Loucy (cell line): ENCODE measurements around the gene TSHR.

Experiments used
- H2AFZ ChIP-seq: fragments of 200-600 bp; sonication (generic); 2 replicates; pipeline ENCODE4 v1.6.0; 2016; ENCODE audit warnings: antibody characterized with exemption, mild to moderate bottlenecking, low read length, moderate library complexity
- H3F3A ChIP-seq: fragments of 200-600 bp; 2 replicates; pipeline ENCODE4 v1.6.0; 2016; ENCODE audit warnings: antibody characterized with exemption, low read depth, mild to moderate bottlenecking
- H3K27me3 ChIP-seq: fragments of 200-600 bp; sonication (generic); 2 replicates; pipeline ENCODE4 v1.6.1; 2014; ENCODE audit warnings: low read length, mild to moderate bottlenecking; ENCODE audit not compliant: insufficient read depth, poor library complexity, severe bottlenecking
- H3K36me3 ChIP-seq: fragments of 200-600 bp; sonication (generic); 2 replicates; pipeline ENCODE4 v1.6.1; 2016; ENCODE audit warnings: low read length; ENCODE audit not compliant: insufficient read depth
- H3K4me1 ChIP-seq: fragments of 200-600 bp; sonication (generic); 2 replicates; pipeline ENCODE4 v1.5.1; 2014; ENCODE audit warnings: low read length, mild to moderate bottlenecking; ENCODE audit not compliant: insufficient read depth, poor library complexity, severe bottlenecking
- H3K4me2 ChIP-seq: fragments of 200-600 bp; sonication (generic); 2 replicates; pipeline ENCODE4 v1.6.0; 2014; ENCODE audit warnings: antibody characterized with exemption, low read length, low read depth, mild to moderate bottlenecking; ENCODE audit not compliant: poor library complexity, severe bottlenecking
- H3K4me3 ChIP-seq: fragments of 200-600 bp; sonication (generic); 2 replicates; pipeline ENCODE4 v1.5.1; 2014; ENCODE audit warnings: low read length, mild to moderate bottlenecking, mixed read lengths; ENCODE audit not compliant: poor library complexity, severe bottlenecking
- H3K79me2 ChIP-seq: fragments of 200-600 bp; sonication (generic); 2 replicates; pipeline ENCODE4 v1.6.1; 2014; ENCODE audit warnings: low read length; ENCODE audit not compliant: insufficient read depth
- H3K9ac ChIP-seq: fragments of 200-600 bp; sonication (generic); 2 replicates; pipeline ENCODE4 v1.6.0; 2014; ENCODE audit warnings: mild to moderate bottlenecking, low read depth, low read length, moderate library complexity; ENCODE audit not compliant: poor library complexity, severe bottlenecking
- H3K9me2 ChIP-seq: fragments of 200-600 bp; sonication (generic); replicated peaks from 2 replicates; pipeline ENCODE4 v1.6.1; 2016; ENCODE audit warnings: low read depth, low read length, mixed read lengths
- H3K9me3 ChIP-seq: fragments of 200-600 bp; sonication (generic); 2 replicates; pipeline ENCODE4 v1.6.1; 2014; ENCODE audit warnings: mild to moderate bottlenecking, antibody characterized with exemption, low read length, low read depth; ENCODE audit not compliant: insufficient read depth
- H4K20me1 ChIP-seq: fragments of 200-600 bp; sonication (generic); 2 replicates; pipeline ENCODE4 v1.6.0; 2014; ENCODE audit warnings: antibody characterized with exemption, low read length, mild to moderate bottlenecking; ENCODE audit not compliant: insufficient read depth, poor library complexity, severe bottlenecking
- CTCF ChIP-seq: fragments of 200-600 bp; sonication (generic); conservative IDR thresholded peaks from 2 replicates; pipeline ENCODE4 v1.5.1; 2014; ENCODE audit warnings: mild to moderate bottlenecking, antibody characterized with exemption, low read length
- EZH2phosphoT487 ChIP-seq: fragments of 200-600 bp; IDR thresholded peaks from 2 replicates; pipeline ENCODE4 v1.6.1; 2018; ENCODE audit warnings: antibody characterized with exemption, mild to moderate bottlenecking, moderate library complexity, borderline replicate concordance

The TSHR gene

GRCh38 chr14:81085596-81085995 is 130.2 kb downstream of the TSHR start:
- no peak overlapping the region for H2AFZ ChIP-seq
- H3K4me2 ChIP-seq = no peak overlapping the region
- no peaks in the 10 kb centered on the region for H3K9me3 ChIP-seq
- H3K9ac ChIP-seq = no peak overlapping the region
- no peaks in the 10 kb centered on the region for H3K36me3 ChIP-seq
- no peak overlapping the region for H3K4me3 ChIP-seq
- H3F3A ChIP-seq = no peaks in the 10 kb centered on the region
- no peaks in the 10 kb centered on the region for H3K9me2 ChIP-seq
- H4K20me1 ChIP-seq = no peaks in the 10 kb centered on the region
- no peaks in the 10 kb centered on the region for H3K4me1 ChIP-seq
- no peaks in the 10 kb centered on the region for H3K27me3 ChIP-seq
- no peaks in the 10 kb centered on the region for H3K79me2 ChIP-seq
- TF ChIP-seq CTCF (no peak), EZH2phosphoT487 (no peak)

- Histone ChIP-seq H3K9ac (no peak overlapping the region), H3K4me2 (no peak overlapping the region), H2AFZ (no peak overlapping the region), H4K20me1 (no peaks in the 10 kb centered on the region), H3K4me1 (no peaks in the 10 kb centered on the region), H3K36me3 (no peaks in the 10 kb centered on the region), H3K9me2 (no peaks in the 10 kb centered on the region), H3K4me3 (no peak overlapping the region), H3K79me2 (no peaks in the 10 kb centered on the region), H3K9me3 (no peaks in the 10 kb centered on the region), H3F3A (no peaks in the 10 kb centered on the region), H3K27me3 (no peaks in the 10 kb centered on the region)
- TF ChIP-seq EZH2phosphoT487 = no peak
- TF ChIP-seq CTCF = no peak
These were observed 131.8 kb downstream of the TSHR start for GRCh38 chr14:81087230-81087629.

GRCh38 chr14:81091139-81091538 is 135.7 kb downstream of the TSHR start:
- no peaks in the 10 kb centered on the region for H3K9me3 ChIP-seq
- H3F3A ChIP-seq = no peaks in the 10 kb centered on the region
- no peaks in the 10 kb centered on the region for H4K20me1 ChIP-seq
- H3K36me3 ChIP-seq = no peaks in the 10 kb centered on the region
- no peak overlapping the region for H3K9ac ChIP-seq
- H3K9me2 ChIP-seq = no peaks in the 10 kb centered on the region
- no peaks in the 10 kb centered on the region for H3K27me3 ChIP-seq
- TF ChIP-seq EZH2phosphoT487 (no peak), CTCF (no peak)
- H3K4me3 ChIP-seq = no peak overlapping the region
- H3K79me2 ChIP-seq = no peaks in the 10 kb centered on the region
- H3K4me1 ChIP-seq = no peaks in the 10 kb centered on the region
- H3K4me2 ChIP-seq = no peak overlapping the region
- H2AFZ ChIP-seq = no peak overlapping the region
